HG03469 (cell line): Measurements from ENCODE around the gene GRID1.

Experiments used
- ATAC-seq: cut with Tn5 transposase; IDR thresholded peaks from one replicate; pipeline ENCODE4 v1.9.1; 2021; ENCODE audit warnings: mild to moderate bottlenecking, moderate library complexity, moderate number of reproducible peaks; ENCODE audit not compliant: unreplicated experiment

The GRID1 gene

GRCh38 chr10:86340176-86340990 lies 26.2 kb downstream of the GRID1 start:
- no peak for ATAC-seq

GRCh38 chr10:86339226-86339865 lies 27.2 kb downstream of the GRID1 start:
- ATAC-seq, result no peak

GRCh38 chr10:86337121-86337601 lies 29.4 kb downstream of the GRID1 start:
- ATAC-seq, result no peak

- ATAC-seq, result no peak
Observed at GRCh38 chr10:86336341-86336740, 30.3 kb downstream of the GRID1 start.

GRCh38 chr10:86335831-86336230 lies 30.8 kb downstream of the GRID1 start:
- ATAC-seq, result no peak

- no peak for ATAC-seq
Observed at GRCh38 chr10:86335257-86335656, 31.3 kb downstream of the GRID1 start.

- ATAC-seq, result no peak
Observed at GRCh38 chr10:86334488-86335085, 32.0 kb downstream of the GRID1 start.

GRCh38 chr10:86333826-86334487 lies 32.6 kb downstream of the GRID1 start:
- ATAC-seq, result no peak

- ATAC-seq, result no peak
Observed at GRCh38 chr10:86331861-86332260, 34.7 kb downstream of the GRID1 start.

GRCh38 chr10:86330778-86331763 lies 35.5 kb downstream of the GRID1 start:
- ATAC-seq, result no peak

GRCh38 chr10:86329896-86330680 lies 36.5 kb downstream of the GRID1 start:
- ATAC-seq, result no peak

- ATAC-seq, result no peak
Observed at GRCh38 chr10:86329093-86329710, 37.4 kb downstream of the GRID1 start.

- ATAC-seq, result no peak
Observed at GRCh38 chr10:86327954-86328725, 38.5 kb downstream of the GRID1 start.

GRCh38 chr10:86325158-86325557 lies 41.4 kb downstream of the GRID1 start:
- ATAC-seq, result no peak

GRCh38 chr10:86321568-86321967 lies 45.0 kb downstream of the GRID1 start:
- ATAC-seq, result no peak

- no peak for ATAC-seq
Observed at GRCh38 chr10:86319676-86320075, 46.9 kb downstream of the GRID1 start.

GRCh38 chr10:86317949-86318725 lies 48.5 kb downstream of the GRID1 start:
- no peak for ATAC-seq
